Stomach smooth muscle (tissue), 2 donors: ENCODE results near the gene KIF5B.

Experiments
- H3K27ac ChIP-seq: one replicate; pipeline ENCODE4 v1.7.0; 2013; ENCODE audit warnings: mild to moderate bottlenecking, low read length, inconsistent platforms
- H3K27me3 ChIP-seq, 2 donors: one replicate each; pipeline ENCODE4 v1.7.0; 2013; ENCODE audit warnings: low read length in 2 of 2; ENCODE audit not compliant: insufficient read depth in 2 of 2, control insufficient read depth in 1 of 2
- H3K36me3 ChIP-seq, 2 donors: one replicate each; pipeline ENCODE4 v1.7.0; 2013; ENCODE audit warnings: low read length in 2 of 2; ENCODE audit not compliant: control insufficient read depth in 2 of 2, insufficient read depth in 2 of 2
- H3K4me1 ChIP-seq: one replicate; pipeline ENCODE4 v1.7.0; 2013; ENCODE audit warnings: low read length; ENCODE audit not compliant: control insufficient read depth, insufficient read depth
- H3K4me3 ChIP-seq, 2 donors: one replicate each; pipeline ENCODE4 v1.7.0; 2013; ENCODE audit warnings: low read length in 2 of 2
- H3K9ac ChIP-seq, 2 donors: one replicate each; pipeline ENCODE4 v1.7.0; 2013; ENCODE audit warnings: low read length in 2 of 2, mild to moderate bottlenecking in 1 of 2
- H3K9me3 ChIP-seq, 2 donors: one replicate each; pipeline ENCODE4 v1.7.0; 2013; ENCODE audit warnings: low read length in 2 of 2; ENCODE audit not compliant: control insufficient read depth in 2 of 2
- donor health status: healthy.
- donor health status: Pancreatic carcinoma.

KIF5B gene

GRCh38 chr10:32017044-32017443, 39.2 kb downstream of the KIF5B start:
- Histone ChIP-seq H3K9me3 (no peaks in the 10 kb centered on the region), H3K27ac (no peak overlapping the region), H3K9ac (no peak overlapping the region), H3K4me3 (no peak overlapping the region), H3K27me3 (no peaks in the 10 kb centered on the region), H3K36me3 (peaks cover 49 to 58% of the 10 kb centered on the region in 2 donors), H3K4me1 (no peaks in the 10 kb centered on the region)

GRCh38 chr10:32015386-32015785, 40.8 kb downstream of the KIF5B start:
- Histone ChIP-seq H3K36me3 (peaks cover 43 to 49% of the 10 kb centered on the region in 2 donors), H3K9me3 (no peaks in the 10 kb centered on the region), H3K9ac (no peak overlapping the region), H3K27ac (no peak overlapping the region), H3K4me3 (no peak overlapping the region), H3K4me1 (no peaks in the 10 kb centered on the region), H3K27me3 (no peaks in the 10 kb centered on the region)

GRCh38 chr10:32007026-32007425, 49.2 kb downstream of the KIF5B start:
- Histone ChIP-seq H3K9ac (no peak overlapping the region), H3K27ac (no peak overlapping the region), H3K36me3 (peaks cover 6 to 13% of the 10 kb centered on the region in 2 donors), H3K9me3 (no peaks in the 10 kb centered on the region), H3K27me3 (no peaks in the 10 kb centered on the region), H3K4me3 (no peak overlapping the region), H3K4me1 (peaks cover 9% of the 10 kb centered on the region)

- Histone ChIP-seq H3K4me1 (peaks cover 9% of the 10 kb centered on the region), H3K27ac (peak overlapping the region; percentile 18), H3K4me3 (no peak overlapping the region)
Measured at GRCh38 chr10:32005050-32005449, 51.2 kb downstream of the KIF5B start.

GRCh38 chr10:32004161-32004591, 52.0 kb downstream of the KIF5B start:
- H3K4me1 ChIP-seq: peaks cover 9% of the 10 kb centered on the region
- no peak overlapping the region for H3K4me3 ChIP-seq
- H3K36me3 ChIP-seq: peaks cover 5 to 7% of the 10 kb centered on the region in 2 donors
- no peaks in the 10 kb centered on the region for H3K27me3 ChIP-seq
- H3K9me3 ChIP-seq: no peaks in the 10 kb centered on the region
- peak overlapping the region; percentile 58 for H3K27ac ChIP-seq
- peak overlapping the region in 1 of 2 donors; percentile 21 for H3K9ac ChIP-seq

More at GRCh38 chr10:32005050-32005449, 51.2 kb downstream of the KIF5B start:
- Histone ChIP-seq H3K9ac (no peak overlapping the region), H3K36me3 (peaks cover 5 to 9% of the 10 kb centered on the region in 2 donors), H3K9me3 (no peaks in the 10 kb centered on the region), H3K27me3 (no peaks in the 10 kb centered on the region)

- Histone ChIP-seq H3K9ac (no peak overlapping the region), H3K4me1 (peaks cover 9% of the 10 kb centered on the region), H3K4me3 (no peak overlapping the region), H3K27me3 (no peaks in the 10 kb centered on the region), H3K9me3 (no peaks in the 10 kb centered on the region), H3K36me3 (peaks cover 4 to 5% of the 10 kb centered on the region in 2 donors), H3K27ac (no peak overlapping the region)
Measured at GRCh38 chr10:32002531-32002930, 53.7 kb downstream of the KIF5B start.

GRCh38 chr10:32000937-32001336, 55.3 kb downstream of the KIF5B start:
- H3K9me3 ChIP-seq: no peaks in the 10 kb centered on the region
- no peak overlapping the region for H3K4me3 ChIP-seq
- peaks cover 9% of the 10 kb centered on the region for H3K4me1 ChIP-seq
- no peak overlapping the region for H3K27ac ChIP-seq
- peaks cover 0 to 5% of the 10 kb centered on the region in 2 donors for H3K36me3 ChIP-seq
- no peak overlapping the region for H3K9ac ChIP-seq
- H3K27me3 ChIP-seq: no peaks in the 10 kb centered on the region

GRCh38 chr10:31999836-32000235, 56.4 kb downstream of the KIF5B start:
- Histone ChIP-seq H3K4me3 (no peak overlapping the region), H3K27me3 (no peaks in the 10 kb centered on the region), H3K36me3 (no peaks in the 10 kb centered on the region), H3K27ac (no peak overlapping the region), H3K9me3 (no peaks in the 10 kb centered on the region), H3K4me1 (peaks cover 9% of the 10 kb centered on the region), H3K9ac (no peak overlapping the region)

- no peaks in the 10 kb centered on the region for H3K9me3 ChIP-seq
- no peak overlapping the region for H3K27ac ChIP-seq
- H3K27me3 ChIP-seq: no peaks in the 10 kb centered on the region
- H3K9ac ChIP-seq: no peak overlapping the region
- H3K36me3 ChIP-seq: no peaks in the 10 kb centered on the region
- H3K4me3 ChIP-seq: no peak overlapping the region
- peaks cover 7% of the 10 kb centered on the region for H3K4me1 ChIP-seq
Measured at GRCh38 chr10:31999070-31999660, 57.1 kb downstream of the KIF5B start.

GRCh38 chr10:31994926-31995325, 61.3 kb downstream of the KIF5B start:
- Histone ChIP-seq H3K36me3 (no peaks in the 10 kb centered on the region), H3K9me3 (no peaks in the 10 kb centered on the region), H3K9ac (no peak overlapping the region), H3K27me3 (no peaks in the 10 kb centered on the region), H3K4me3 (no peak overlapping the region), H3K4me1 (no peaks in the 10 kb centered on the region), H3K27ac (no peak overlapping the region)

- Histone ChIP-seq H3K4me3 (no peak overlapping the region), H3K9ac (no peak overlapping the region)
Measured at GRCh38 chr10:31990937-31991336, 65.3 kb downstream of the KIF5B start.

More at GRCh38 chr10:31990937-31991336, 65.3 kb downstream of the KIF5B start:
- Histone ChIP-seq H3K36me3 (no peaks in the 10 kb centered on the region), H3K9me3 (no peaks in the 10 kb centered on the region), H3K27ac (no peak overlapping the region), H3K4me1 (no peaks in the 10 kb centered on the region), H3K27me3 (no peaks in the 10 kb centered on the region)
